HG02610 (cell line): ENCODE measurements around the gene PAAF1.

ENCODE experiments used
- ATAC-seq: cut with Tn5 transposase; IDR thresholded peaks from one replicate; pipeline ENCODE4 v1.9.1; 2021; ENCODE audit warnings: mild to moderate bottlenecking, moderate library complexity; ENCODE audit not compliant: unreplicated experiment

Gene PAAF1

GRCh38 chr11:73944901-73945300, 68.1 kb downstream of the PAAF1 start:
- no peak for ATAC-seq

GRCh38 chr11:73945396-73945795, 68.6 kb downstream of the PAAF1 start:
- no peak for ATAC-seq

GRCh38 chr11:73946798-73947458, 70.1 kb downstream of the PAAF1 start:
- no peak for ATAC-seq

GRCh38 chr11:73949246-73949645, 72.4 kb downstream of the PAAF1 start:
- ATAC-seq, result no peak

GRCh38 chr11:73949912-73950311, 73.1 kb downstream of the PAAF1 start:
- no peak for ATAC-seq

- peak; percentile 79 for ATAC-seq
These were observed 74.3 kb downstream of the PAAF1 start, which contains the start of gene DNAJB13 for GRCh38 chr11:73950869-73951710. TSS of gene DNAJB13 (plus strand) at chr11:73951026. CDS start at chr11:73951070, 44 bp downstream.

GRCh38 chr11:73951797-73952196, 75.0 kb downstream of the PAAF1 start:
- no peak for ATAC-seq

- ATAC-seq, result no peak
These were observed 80.3 kb downstream of the PAAF1 start for GRCh38 chr11:73956876-73957653.

GRCh38 chr11:73957654-73958361, 81.0 kb downstream of the PAAF1 start:
- no peak for ATAC-seq

- no peak for ATAC-seq
These were observed 81.8 kb downstream of the PAAF1 start for GRCh38 chr11:73958521-73959141.

- no peak for ATAC-seq
These were observed 84.5 kb downstream of the PAAF1 start for GRCh38 chr11:73961321-73961720.

- no peak for ATAC-seq
These were observed 85.4 kb downstream of the PAAF1 start for GRCh38 chr11:73962101-73962705.

GRCh38 chr11:73963861-73964260, 87.1 kb downstream of the PAAF1 start:
- no peak for ATAC-seq

GRCh38 chr11:73965076-73965763, 88.4 kb downstream of the PAAF1 start:
- no peak for ATAC-seq

- ATAC-seq, result no peak
These were observed 88.9 kb downstream of the PAAF1 start for GRCh38 chr11:73965764-73966121.

GRCh38 chr11:73968356-73968966, 91.7 kb downstream of the PAAF1 start:
- ATAC-seq, result no peak

- no peak for ATAC-seq
These were observed 92.3 kb downstream of the PAAF1 start for GRCh38 chr11:73969091-73969490.

GRCh38 chr11:73969991-73970800, 93.4 kb downstream of the PAAF1 start:
- ATAC-seq, result no peak
